MM.1S (cell line): ENCODE data around the gene PNPLA2.

ENCODE experiments used
- DNase-seq: peaks from one replicate; pipeline ENCODE4 v3.0.0-alpha.2; 2015
- H2AFZ ChIP-seq: fragments of 300-600 bp; sonication (generic); 2 replicates; pipeline ENCODE4 v1.6.0; 2016; ENCODE audit warnings: antibody characterized with exemption, low read length
- H3F3A ChIP-seq: fragments of 300-600 bp; sonication (generic); 2 replicates; pipeline ENCODE4 v1.6.1; 2016; ENCODE audit warnings: mild to moderate bottlenecking, antibody characterized with exemption, low read length, moderate library complexity, mixed read lengths; ENCODE audit not compliant: insufficient read depth
- H3K27ac ChIP-seq: fragments of 300-600 bp; sonication (generic); 2 replicates; pipeline ENCODE4 v1.5.1; 2016; ENCODE audit warnings: mild to moderate bottlenecking, low read length
- H3K27me3 ChIP-seq: fragments of 300-600 bp; sonication (generic); replicated peaks from 2 replicates; pipeline ENCODE4 v1.6.0; 2016; ENCODE audit warnings: low read length; ENCODE audit not compliant: insufficient read depth
- H3K36me3 ChIP-seq: fragments of 300-600 bp; sonication (generic); replicated peaks from 2 replicates; pipeline ENCODE4 v1.6.1; 2016; ENCODE audit warnings: mild to moderate bottlenecking, low read length, mixed read lengths; ENCODE audit not compliant: insufficient read depth
- H3K4me1 ChIP-seq: fragments of 300-600 bp; sonication (generic); 2 replicates; pipeline ENCODE4 v1.6.1; 2016; ENCODE audit warnings: low read length, mixed read lengths
- H3K4me2 ChIP-seq: fragments of 300-600 bp; sonication (generic); 2 replicates; pipeline ENCODE4 v1.6.0; 2016; ENCODE audit warnings: low read depth, low read length
- H3K4me3 ChIP-seq: fragments of 300-600 bp; sonication (generic); 2 replicates; pipeline ENCODE4 v1.5.1; 2016; ENCODE audit warnings: low read length, mixed read lengths
- H3K79me2 ChIP-seq: fragments of 300-600 bp; sonication (generic); 2 replicates; pipeline ENCODE4 v1.6.1; 2016; ENCODE audit warnings: mixed run types, low read length, mixed read lengths
- H3K9ac ChIP-seq: fragments of 300-600 bp; sonication (generic); 2 replicates; pipeline ENCODE4 v1.6.1; 2016; ENCODE audit warnings: low read length, mixed read lengths
- H3K9me2 ChIP-seq: fragments of 300-600 bp; sonication (generic); replicated peaks from 2 replicates; pipeline ENCODE4 v1.6.1; 2016; ENCODE audit warnings: mild to moderate bottlenecking, low read length, mixed read lengths; ENCODE audit not compliant: insufficient read depth
- H3K9me3 ChIP-seq: fragments of 300-600 bp; sonication (generic); replicated peaks from 2 replicates; pipeline ENCODE4 v1.6.1; 2016; ENCODE audit warnings: mild to moderate bottlenecking, low read length, mixed read lengths; ENCODE audit not compliant: insufficient read depth
- H4K20me1 ChIP-seq: fragments of 300-600 bp; sonication (generic); 2 replicates; pipeline ENCODE4 v1.6.1; 2016; ENCODE audit warnings: mild to moderate bottlenecking, low read length, moderate library complexity, mixed read lengths; ENCODE audit not compliant: insufficient read depth
- EZH2 ChIP-seq: fragments of 300-600 bp; sonication (generic); optimal IDR thresholded peaks from 2 replicates; pipeline ENCODE3; 2017; ENCODE audit warnings: low read depth, mild to moderate bottlenecking, antibody characterized with exemption, low read length, mixed read lengths
- EZH2phosphoT487 ChIP-seq: fragments of 300-600 bp; sonication (generic); IDR thresholded peaks from 2 replicates; pipeline ENCODE4 v1.6.1; 2018; ENCODE audit warnings: antibody characterized with exemption, low read length
- TF ChIP-seq, protein P1 (sequence below): fragments of 300-600 bp; sonication (generic); IDR thresholded peaks from 2 replicates; pipeline ENCODE4 v1.5.1; 2016; ENCODE audit warnings: antibody characterized with exemption, low read length, mixed read lengths

The PNPLA2 gene

DNA sequence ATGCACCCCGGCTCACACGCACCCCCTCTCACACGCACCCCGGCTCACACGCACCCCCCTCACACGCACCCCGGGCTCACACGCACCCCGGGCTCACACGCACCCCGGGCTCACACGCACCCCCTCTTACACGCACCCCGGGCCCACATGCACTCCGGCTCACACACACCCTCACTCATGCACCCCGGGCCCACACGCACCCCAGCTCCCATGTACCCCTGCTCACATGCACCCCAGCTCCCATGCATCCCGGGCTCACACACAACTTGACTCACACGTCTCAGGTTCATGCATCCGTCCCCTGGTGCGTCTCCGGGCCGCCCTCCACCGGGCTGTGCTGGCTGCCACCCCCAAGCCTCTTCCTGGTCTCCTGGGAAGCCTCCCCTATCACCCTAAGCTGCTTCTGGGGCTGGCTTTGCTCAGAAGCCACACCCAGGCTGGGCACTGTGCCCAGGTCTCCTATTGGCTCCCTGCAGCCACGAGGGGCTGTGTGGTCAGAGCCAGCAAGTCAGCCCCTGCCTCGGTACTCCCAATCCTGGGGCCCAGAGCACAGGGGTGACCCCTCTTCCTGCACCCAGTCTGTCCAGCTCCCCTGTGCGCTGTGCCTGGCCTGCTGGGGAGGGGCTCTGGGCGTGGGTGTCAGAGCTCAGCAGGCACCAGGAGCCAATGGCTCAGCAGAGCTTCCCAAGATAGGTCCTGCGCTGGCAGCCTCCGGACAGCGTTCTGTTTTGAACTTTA is 40.8 kb downstream of the PNPLA2 start:
- no peak overlapping the region for H3K4me3 ChIP-seq
- H3F3A ChIP-seq = no peaks in the 10 kb centered on the region
- H3K79me2 ChIP-seq = no peaks in the 10 kb centered on the region
- H3K4me2 ChIP-seq = no peak overlapping the region
- H3K9ac ChIP-seq = no peak overlapping the region
- DNase-seq = no peak
- no peaks in the 10 kb centered on the region for H3K36me3 ChIP-seq
- H4K20me1 ChIP-seq = no peaks in the 10 kb centered on the region
- H3K9me2 ChIP-seq = no peaks in the 10 kb centered on the region
- H3K4me1 ChIP-seq = no peaks in the 10 kb centered on the region
- TF ChIP-seq EZH2 (no peak), EZH2phosphoT487 (no peak)
- TF ChIP-seq, protein P1, sequence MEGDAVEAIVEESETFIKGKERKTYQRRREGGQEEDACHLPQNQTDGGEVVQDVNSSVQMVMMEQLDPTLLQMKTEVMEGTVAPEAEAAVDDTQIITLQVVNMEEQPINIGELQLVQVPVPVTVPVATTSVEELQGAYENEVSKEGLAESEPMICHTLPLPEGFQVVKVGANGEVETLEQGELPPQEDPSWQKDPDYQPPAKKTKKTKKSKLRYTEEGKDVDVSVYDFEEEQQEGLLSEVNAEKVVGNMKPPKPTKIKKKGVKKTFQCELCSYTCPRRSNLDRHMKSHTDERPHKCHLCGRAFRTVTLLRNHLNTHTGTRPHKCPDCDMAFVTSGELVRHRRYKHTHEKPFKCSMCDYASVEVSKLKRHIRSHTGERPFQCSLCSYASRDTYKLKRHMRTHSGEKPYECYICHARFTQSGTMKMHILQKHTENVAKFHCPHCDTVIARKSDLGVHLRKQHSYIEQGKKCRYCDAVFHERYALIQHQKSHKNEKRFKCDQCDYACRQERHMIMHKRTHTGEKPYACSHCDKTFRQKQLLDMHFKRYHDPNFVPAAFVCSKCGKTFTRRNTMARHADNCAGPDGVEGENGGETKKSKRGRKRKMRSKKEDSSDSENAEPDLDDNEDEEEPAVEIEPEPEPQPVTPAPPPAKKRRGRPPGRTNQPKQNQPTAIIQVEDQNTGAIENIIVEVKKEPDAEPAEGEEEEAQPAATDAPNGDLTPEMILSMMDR = no peak
- H3K27me3 ChIP-seq = peaks cover 69% of the 10 kb centered on the region
- H2AFZ ChIP-seq = no peak overlapping the region
- no peaks in the 10 kb centered on the region for H3K9me3 ChIP-seq
- H3K27ac ChIP-seq = no peak overlapping the region

DNA sequence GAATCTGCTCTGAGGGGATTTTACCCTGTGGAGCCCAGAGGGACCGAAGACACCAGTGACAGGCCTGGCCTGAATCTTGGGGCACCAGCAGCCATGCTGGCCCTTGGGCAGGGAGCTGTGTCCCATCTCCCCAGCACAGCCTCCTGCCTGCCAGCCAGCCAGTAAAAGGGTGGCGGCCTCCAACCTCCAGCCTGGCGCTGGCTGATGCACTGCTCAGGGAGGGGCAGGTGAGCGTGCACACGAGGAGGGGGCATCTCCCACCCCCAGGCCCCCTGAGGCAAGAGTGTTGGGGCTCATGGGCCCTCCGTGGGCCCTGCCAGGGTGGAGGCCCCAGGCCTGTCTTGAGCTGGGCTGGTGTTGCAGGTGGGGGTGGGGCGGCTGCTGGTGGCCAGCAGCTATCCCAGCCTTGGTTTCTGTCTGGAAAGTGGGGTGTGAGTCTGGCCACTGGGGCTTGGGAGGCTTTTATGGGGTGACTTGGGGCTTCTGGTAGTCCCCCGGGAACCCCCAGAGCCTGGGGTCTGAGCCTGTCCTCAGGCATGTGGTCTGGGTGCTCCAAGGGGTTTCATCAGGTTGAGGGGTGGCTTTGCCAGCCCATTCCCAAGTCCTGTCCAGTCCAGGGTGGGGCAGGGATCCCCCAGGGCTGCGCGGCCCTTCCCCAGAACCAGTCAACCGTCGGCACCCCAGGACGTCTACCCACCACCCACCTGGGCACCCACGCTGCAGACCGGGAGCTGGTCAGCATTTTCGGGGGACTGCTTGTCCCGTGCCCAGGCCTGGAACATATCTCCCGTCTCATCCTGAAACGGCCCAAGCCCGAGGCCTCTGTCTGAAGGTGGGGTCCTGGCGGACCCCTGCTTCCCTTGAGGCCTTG is 41.8 kb downstream of the PNPLA2 start:
- TF ChIP-seq EZH2phosphoT487 (no peak), EZH2 (no peak)
- TF ChIP-seq, protein P1 = no peak
- Histone ChIP-seq H3K27ac (no peak overlapping the region), H3K4me1 (no peaks in the 10 kb centered on the region), H3K9me3 (no peaks in the 10 kb centered on the region), H3K79me2 (no peaks in the 10 kb centered on the region), H4K20me1 (no peaks in the 10 kb centered on the region), H3K27me3 (peaks cover 60% of the 10 kb centered on the region), H3K4me2 (no peak overlapping the region), H3K9ac (no peak overlapping the region), H3K36me3 (no peaks in the 10 kb centered on the region), H3F3A (no peaks in the 10 kb centered on the region), H3K4me3 (no peak overlapping the region), H2AFZ (no peak overlapping the region), H3K9me2 (no peaks in the 10 kb centered on the region)
- no peak for DNase-seq

DNA sequence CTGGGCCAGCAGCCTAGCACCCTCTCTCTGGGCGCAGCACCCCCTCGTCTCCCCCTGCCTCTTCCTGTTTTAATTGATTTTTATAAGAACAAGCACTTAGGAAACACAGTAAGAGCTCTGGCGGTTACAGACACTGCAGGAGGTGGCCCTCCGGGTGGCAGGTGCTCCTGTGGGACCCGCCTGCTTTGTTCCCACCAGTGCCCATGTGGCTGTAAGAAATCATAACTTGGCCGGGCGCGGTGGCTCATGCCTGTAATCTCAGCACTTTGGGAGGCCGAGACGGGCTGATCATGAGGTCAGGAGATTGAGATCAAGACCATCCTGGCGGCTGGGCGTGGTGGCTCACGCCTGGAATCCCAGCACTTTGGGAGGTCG is 42.4 kb downstream of the PNPLA2 start:
- no peak for DNase-seq
- no peak for TF ChIP-seq EZH2phosphoT487
- TF ChIP-seq, protein P1 = no peak
- no peak for TF ChIP-seq EZH2
- no peaks in the 10 kb centered on the region for H3K4me1 ChIP-seq
- no peaks in the 10 kb centered on the region for H3K79me2 ChIP-seq
- no peaks in the 10 kb centered on the region for H4K20me1 ChIP-seq
- H3K36me3 ChIP-seq = no peaks in the 10 kb centered on the region
- no peak overlapping the region for H3K4me3 ChIP-seq
- no peak overlapping the region for H2AFZ ChIP-seq
- peaks cover 54% of the 10 kb centered on the region for H3K27me3 ChIP-seq
- H3K9me3 ChIP-seq = no peaks in the 10 kb centered on the region
- no peaks in the 10 kb centered on the region for H3F3A ChIP-seq
- H3K9me2 ChIP-seq = no peaks in the 10 kb centered on the region
- no peak overlapping the region for H3K27ac ChIP-seq
- H3K4me2 ChIP-seq = no peak overlapping the region
- H3K9ac ChIP-seq = no peak overlapping the region
